HCT116 (cell line): Measurements from ENCODE around the gene COL9A3.

ENCODE experiments used
- CEBPB ChIP-seq: IDR thresholded peaks from 2 replicates; pipeline ENCODE4 v1.6.1; 2012; ENCODE audit warnings: low read depth
- CTCF ChIP-seq, 3 experiments: fragments of 200-600 bp in 1 of 3; sonication (generic) in 1 of 3; IDR thresholded peaks in 2 of 3; conservative IDR thresholded peaks in 1 of 3; 2 replicates each; pipeline ENCODE4 v1.5.1; 2012 to 2017; ENCODE audit warnings: low read depth in 2 of 3, low read length in 2 of 3, antibody characterized with exemption in 1 of 3, borderline replicate concordance in 1 of 3, control low read depth in 1 of 3, mild to moderate bottlenecking in 1 of 3, mixed read lengths in 1 of 3, mixed run types in 1 of 3, moderate library complexity in 1 of 3; ENCODE audit not compliant: insufficient read depth in 1 of 3
- EZH2 ChIP-seq: fragments of 200-600 bp; sonication (generic); IDR thresholded peaks from 2 replicates; pipeline ENCODE4 v1.6.1; 2017; ENCODE audit warnings: antibody characterized with exemption, mixed run types
- JUND ChIP-seq: IDR thresholded peaks from 2 replicates; pipeline ENCODE4 v1.6.1; 2012
- MAX ChIP-seq: IDR thresholded peaks from 2 replicates; pipeline ENCODE4 v1.6.1; 2012
- POLR2A ChIP-seq: IDR thresholded peaks from 2 replicates; pipeline ENCODE4 v1.7.0; 2011; ENCODE audit warnings: borderline replicate concordance; ENCODE audit not compliant: insufficient read depth, insufficient read length; ENCODE audit errors: extremely low read depth
- POLR2AphosphoS5 ChIP-seq: IDR thresholded peaks from 2 replicates; pipeline ENCODE4 v1.6.1; 2011; ENCODE audit warnings: mild to moderate bottlenecking, low read depth, low read length, moderate library complexity
- RAD21 ChIP-seq: IDR thresholded peaks from 2 replicates; pipeline ENCODE4 v1.6.1; 2012; ENCODE audit warnings: low read depth, mild to moderate bottlenecking
- REST ChIP-seq: IDR thresholded peaks from 2 replicates; pipeline ENCODE4 v1.6.1; 2012; ENCODE audit warnings: low read depth
- YY1 ChIP-seq: IDR thresholded peaks from 2 replicates; pipeline ENCODE4 v1.6.1; 2011; ENCODE audit warnings: low read length, low read depth, moderate library complexity, mild to moderate bottlenecking; ENCODE audit not compliant: insufficient replicate concordance; ENCODE audit errors: extremely low read depth
- ZBTB33 ChIP-seq: IDR thresholded peaks from 2 replicates; pipeline ENCODE4 v1.6.1; 2011; ENCODE audit warnings: mild to moderate bottlenecking, low read length, moderate library complexity; ENCODE audit not compliant: insufficient replicate concordance; ENCODE audit errors: extremely low read depth

- TF ChIP-seq MAX (no peak), CTCF (IDR thresholded peaks at IDR 0.05 in 2 of 3, conservative IDR thresholded peaks at IDR 0.05 in 1 of 3; ENCODE audit: borderline replicate concordance in 1 of 3, insufficient read depth in 1 of 3, low read depth in 2 of 3, low read length in 2 of 3) (no peak), POLR2A (no peak), ZBTB33 (no peak), EZH2 (no peak), REST (no peak), POLR2AphosphoS5 (no peak), JUND (no peak), YY1 (no peak), CEBPB (no peak), RAD21 (no peak)
These were observed 32.4 kb upstream of the COL9A3 start for GRCh38 chr20:62784497-62784896.
